GM12875 (cell line): ENCODE data around the gene LAMB4.

ENCODE experiments used
- H3K4me3 ChIP-seq: one replicate; pipeline ENCODE4 v1.5.1; 2011; ENCODE audit warnings: low read depth, low read length, control low read depth
- TF ChIP-seq, protein P1 (sequence below): IDR thresholded peaks from 2 replicates; pipeline ENCODE4 v1.5.1; 2011; ENCODE audit warnings: low read depth, mild to moderate bottlenecking, control low read depth, inconsistent platforms, low read length, moderate library complexity, borderline replicate concordance; ENCODE audit not compliant: insufficient read depth

Gene LAMB4

DNA sequence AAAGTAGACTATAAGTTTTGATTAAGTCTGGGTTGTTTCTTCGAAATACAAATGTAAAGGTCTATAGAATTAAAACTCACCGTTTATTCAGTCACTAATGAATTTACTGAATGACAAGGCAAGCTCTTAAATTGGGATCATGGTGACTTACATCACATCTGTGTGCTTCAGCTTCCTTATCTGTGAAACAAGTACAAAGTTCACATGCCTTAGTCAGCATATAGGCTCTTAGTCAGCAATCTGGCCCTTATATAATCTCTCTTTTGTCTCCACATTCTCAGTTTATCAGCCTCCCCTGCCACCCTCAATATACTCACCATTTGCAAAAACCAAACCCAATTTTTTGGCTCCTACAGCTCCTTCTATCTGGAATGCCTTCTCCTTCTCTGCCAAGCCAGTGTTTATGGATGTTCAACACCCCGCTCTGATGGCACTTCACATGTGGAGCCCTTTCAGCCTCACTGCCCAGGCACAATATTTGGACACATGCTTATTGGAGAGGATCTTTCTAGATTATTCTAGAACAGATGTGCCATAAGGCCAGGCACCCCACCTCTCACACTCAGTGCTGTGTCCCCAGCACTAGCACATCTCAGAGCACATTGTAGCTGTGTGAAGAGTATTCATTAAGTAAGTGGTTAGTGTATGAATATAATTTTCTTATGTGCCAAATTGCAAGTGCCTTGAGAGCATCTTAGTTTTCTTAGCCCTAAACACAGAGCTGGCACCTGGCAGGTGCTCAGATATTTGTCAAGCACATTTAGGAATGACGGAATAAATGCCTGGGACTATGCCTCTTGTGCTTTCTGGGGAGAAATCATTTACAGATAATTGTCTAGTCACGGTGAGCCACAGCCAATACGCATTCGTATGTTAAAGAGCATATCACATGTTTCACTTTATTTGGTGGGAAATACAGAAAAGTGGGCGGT, 117.4 kb downstream of the LAMB4 start:
- no peak overlapping the region for H3K4me3 ChIP-seq
- TF ChIP-seq, protein P1, sequence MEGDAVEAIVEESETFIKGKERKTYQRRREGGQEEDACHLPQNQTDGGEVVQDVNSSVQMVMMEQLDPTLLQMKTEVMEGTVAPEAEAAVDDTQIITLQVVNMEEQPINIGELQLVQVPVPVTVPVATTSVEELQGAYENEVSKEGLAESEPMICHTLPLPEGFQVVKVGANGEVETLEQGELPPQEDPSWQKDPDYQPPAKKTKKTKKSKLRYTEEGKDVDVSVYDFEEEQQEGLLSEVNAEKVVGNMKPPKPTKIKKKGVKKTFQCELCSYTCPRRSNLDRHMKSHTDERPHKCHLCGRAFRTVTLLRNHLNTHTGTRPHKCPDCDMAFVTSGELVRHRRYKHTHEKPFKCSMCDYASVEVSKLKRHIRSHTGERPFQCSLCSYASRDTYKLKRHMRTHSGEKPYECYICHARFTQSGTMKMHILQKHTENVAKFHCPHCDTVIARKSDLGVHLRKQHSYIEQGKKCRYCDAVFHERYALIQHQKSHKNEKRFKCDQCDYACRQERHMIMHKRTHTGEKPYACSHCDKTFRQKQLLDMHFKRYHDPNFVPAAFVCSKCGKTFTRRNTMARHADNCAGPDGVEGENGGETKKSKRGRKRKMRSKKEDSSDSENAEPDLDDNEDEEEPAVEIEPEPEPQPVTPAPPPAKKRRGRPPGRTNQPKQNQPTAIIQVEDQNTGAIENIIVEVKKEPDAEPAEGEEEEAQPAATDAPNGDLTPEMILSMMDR, result no peak

DNA sequence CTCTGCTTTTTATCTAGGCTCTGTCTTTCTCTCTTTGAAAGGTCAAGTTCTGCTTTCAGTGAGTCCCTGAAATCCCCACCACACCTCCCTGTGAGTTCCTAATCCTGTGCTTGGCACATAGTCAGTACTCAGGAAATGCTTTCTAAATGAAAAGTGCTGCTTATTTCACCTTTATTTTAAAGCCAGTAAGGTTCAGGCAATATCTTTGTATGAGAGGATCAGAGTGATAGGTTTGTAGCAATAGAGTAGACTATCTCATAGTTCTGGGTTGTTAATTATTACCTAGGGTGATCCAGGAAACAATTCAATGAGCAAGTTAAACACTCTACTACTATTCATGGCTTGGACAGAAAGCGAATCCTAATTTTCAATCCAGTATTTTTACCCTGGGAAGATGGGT, 119.8 kb downstream of the LAMB4 start:
- TF ChIP-seq, protein P1, result no peak
- no peak overlapping the region for H3K4me3 ChIP-seq

DNA sequence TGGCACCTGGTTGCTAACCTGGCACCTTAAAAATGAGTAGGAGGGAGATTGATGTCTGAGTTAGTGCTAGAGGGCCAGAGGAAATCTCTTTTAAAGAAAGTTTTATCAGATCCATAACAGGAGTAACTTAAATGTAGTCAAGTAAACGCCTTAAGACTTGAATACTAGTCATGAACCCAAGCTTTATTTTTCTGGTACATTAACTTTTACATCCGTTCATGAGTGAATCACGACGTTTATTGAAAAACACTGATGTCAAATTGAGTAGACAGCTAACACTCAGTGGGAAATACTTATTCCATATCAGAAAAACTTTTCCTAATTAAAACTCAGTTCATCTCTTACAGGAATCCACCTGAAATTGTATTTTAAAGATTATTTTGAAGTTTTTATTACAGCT, 120.3 kb downstream of the LAMB4 start:
- TF ChIP-seq, protein P1, result no peak
- no peak overlapping the region for H3K4me3 ChIP-seq

DNA sequence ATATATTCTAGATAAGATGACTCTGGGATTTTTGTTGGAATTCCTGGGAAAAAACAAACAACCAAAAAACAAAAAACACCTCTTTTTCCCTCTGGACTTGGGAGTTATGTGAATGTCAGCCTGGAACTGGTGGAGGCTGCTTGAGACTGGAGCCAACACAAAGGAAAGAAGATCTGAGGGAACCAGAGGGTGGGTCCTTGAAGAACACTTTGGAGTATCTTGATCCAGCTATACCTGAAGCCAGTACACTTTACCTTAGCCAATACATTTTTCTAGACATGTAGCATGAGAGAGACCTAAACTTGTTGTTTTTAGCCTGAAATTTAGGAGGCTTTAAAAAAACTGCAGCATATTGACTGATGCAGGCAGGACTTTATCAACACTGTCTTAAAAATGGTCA, 121.3 kb downstream of the LAMB4 start:
- no peak overlapping the region for H3K4me3 ChIP-seq
- TF ChIP-seq, protein P1, result no peak

DNA sequence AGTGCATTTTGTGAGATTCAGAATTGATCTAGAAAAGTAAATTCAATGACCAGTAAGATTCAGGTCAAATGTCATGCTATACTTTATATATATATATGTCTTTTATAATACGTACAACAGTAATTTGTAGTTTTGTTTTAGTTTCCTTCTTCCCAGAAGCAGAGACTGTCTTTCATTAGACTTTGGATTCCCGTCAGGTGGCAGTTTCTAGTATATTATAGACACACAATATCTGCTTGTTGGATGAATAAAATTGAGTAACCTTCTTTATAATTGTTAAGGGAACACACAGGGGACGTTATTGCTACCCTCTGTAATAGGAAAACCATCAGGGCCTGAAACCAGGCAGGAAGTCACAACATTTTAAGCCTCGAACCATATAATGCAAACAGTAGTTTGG, 121.9 kb downstream of the LAMB4 start:
- no peak overlapping the region for H3K4me3 ChIP-seq
- TF ChIP-seq, protein P1, result no peak

DNA sequence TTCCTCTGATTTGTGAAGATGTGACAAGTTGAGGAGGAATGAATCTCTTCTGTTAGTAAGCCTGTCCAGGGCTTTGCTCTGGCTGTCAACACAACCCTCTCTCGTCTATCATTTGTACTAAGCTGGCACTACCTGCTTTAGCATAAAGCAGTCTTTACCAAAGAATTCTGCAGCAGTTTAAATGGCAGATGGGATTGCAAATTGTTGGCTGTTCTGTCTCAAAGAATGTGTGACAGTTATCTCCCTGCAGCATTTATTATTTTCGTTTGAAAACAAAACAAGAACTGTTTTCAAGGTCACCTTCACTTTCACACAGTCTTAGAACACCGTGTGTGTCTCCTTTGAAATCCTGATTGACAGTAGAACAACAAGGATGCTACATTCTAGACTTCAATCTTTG, 122.4 kb downstream of the LAMB4 start:
- TF ChIP-seq, protein P1, result no peak
- H3K4me3 ChIP-seq, result no peak overlapping the region

DNA sequence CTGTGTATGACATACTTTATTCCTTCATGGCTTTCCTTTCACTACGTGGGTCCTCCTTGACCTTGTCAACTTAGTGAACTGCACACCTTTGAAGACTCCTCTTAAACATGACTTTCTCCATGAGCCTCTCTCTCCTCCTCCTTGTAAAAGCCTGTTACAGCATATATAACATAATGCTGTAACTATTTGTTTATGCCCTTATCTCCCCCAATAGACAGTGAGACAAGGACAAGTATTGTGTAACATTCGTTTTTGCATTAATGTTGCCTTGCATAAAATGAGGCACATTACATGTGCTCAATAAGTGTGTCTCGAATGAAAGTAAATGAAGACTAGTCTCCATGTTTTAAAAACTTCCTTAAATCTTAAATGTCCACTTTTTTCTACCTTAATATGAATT, 122.9 kb downstream of the LAMB4 start:
- TF ChIP-seq, protein P1, result no peak
- no peak overlapping the region for H3K4me3 ChIP-seq
